Astrocyte of the cerebellum (primary cell): ENCODE measurements around the gene ZNF469.

Experiments
- DNase-seq: peaks from one replicate; pipeline ENCODE4 v3.0.0-alpha.2; 2011; ENCODE audit warnings: low read depth
- H3K4me3 ChIP-seq: 2 replicates; pipeline ENCODE4 v1.5.1; 2011; ENCODE audit warnings: mild to moderate bottlenecking, low read depth, low read length, moderate library complexity
- in situ Hi-C: cut with HindIII; loops from 2 replicates; pipeline ENCODE4 v1.10.0; 2017; ENCODE audit warnings: low sequenced_read_pairs
- TF ChIP-seq, protein P1 (sequence below): IDR thresholded peaks from 2 replicates; pipeline ENCODE4 v1.5.1; 2012; ENCODE audit warnings: low read length, low read depth, moderate library complexity, mild to moderate bottlenecking; ENCODE audit errors: missing control alignments

ZNF469 gene

DNA sequence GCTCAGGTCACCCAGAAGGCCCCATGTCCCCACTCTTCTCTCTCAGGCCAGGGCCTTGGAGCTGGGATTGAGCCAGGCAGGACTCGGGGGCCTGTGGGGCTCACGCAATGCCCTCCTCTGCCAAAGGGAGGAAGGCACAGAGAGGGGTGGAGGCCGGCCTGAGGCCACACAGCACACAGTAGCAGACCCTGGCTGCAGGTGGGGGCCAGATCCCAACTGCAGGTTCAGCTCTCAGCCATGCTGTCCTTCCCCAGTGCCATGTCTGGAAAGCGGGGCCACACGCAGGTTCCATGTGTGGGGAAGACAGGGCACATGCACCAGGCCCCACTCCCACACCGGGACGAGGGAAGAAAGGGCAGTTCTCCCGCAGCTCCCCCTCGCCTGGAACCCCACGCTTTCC is 37.0 kb downstream of the ZNF469 start:
- TF ChIP-seq, protein P1, sequence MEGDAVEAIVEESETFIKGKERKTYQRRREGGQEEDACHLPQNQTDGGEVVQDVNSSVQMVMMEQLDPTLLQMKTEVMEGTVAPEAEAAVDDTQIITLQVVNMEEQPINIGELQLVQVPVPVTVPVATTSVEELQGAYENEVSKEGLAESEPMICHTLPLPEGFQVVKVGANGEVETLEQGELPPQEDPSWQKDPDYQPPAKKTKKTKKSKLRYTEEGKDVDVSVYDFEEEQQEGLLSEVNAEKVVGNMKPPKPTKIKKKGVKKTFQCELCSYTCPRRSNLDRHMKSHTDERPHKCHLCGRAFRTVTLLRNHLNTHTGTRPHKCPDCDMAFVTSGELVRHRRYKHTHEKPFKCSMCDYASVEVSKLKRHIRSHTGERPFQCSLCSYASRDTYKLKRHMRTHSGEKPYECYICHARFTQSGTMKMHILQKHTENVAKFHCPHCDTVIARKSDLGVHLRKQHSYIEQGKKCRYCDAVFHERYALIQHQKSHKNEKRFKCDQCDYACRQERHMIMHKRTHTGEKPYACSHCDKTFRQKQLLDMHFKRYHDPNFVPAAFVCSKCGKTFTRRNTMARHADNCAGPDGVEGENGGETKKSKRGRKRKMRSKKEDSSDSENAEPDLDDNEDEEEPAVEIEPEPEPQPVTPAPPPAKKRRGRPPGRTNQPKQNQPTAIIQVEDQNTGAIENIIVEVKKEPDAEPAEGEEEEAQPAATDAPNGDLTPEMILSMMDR = no peak
- in situ Hi-C loops = no loop called here
- H3K4me3 ChIP-seq = no peak overlapping the region

DNA sequence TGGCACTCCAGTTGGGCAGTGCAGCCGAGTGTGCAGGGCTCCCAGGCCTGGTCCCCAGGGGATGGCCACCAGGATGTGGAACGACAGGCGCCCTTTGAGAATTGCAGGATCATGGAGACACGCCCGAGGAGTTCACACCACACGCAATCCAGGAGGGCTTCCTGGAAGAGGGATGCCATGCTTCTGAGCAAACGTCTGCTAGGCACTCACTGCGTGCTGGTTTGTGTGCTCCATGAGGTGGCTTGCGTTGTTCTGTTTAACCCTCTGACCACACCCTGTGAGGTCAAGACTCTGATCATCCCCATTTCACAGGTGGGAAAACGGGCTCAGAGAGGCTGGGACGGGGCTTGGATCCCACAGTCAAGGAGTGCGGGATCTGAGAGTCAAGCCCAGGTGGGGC is 37.7 kb downstream of the ZNF469 start:
- TF ChIP-seq, protein P1 = no peak
- no peak overlapping the region for H3K4me3 ChIP-seq
- no peak for DNase-seq
- in situ Hi-C loops = no loop called here

More for the DNA sequence above, 37.0 kb downstream of the ZNF469 start:
- DNase-seq = no peak

GRCh38 chr16:88421301-88421700 is 38.5 kb downstream of the ZNF469 start:
- DNase-seq = no peak
- in situ Hi-C loops = no loop called here

DNA sequence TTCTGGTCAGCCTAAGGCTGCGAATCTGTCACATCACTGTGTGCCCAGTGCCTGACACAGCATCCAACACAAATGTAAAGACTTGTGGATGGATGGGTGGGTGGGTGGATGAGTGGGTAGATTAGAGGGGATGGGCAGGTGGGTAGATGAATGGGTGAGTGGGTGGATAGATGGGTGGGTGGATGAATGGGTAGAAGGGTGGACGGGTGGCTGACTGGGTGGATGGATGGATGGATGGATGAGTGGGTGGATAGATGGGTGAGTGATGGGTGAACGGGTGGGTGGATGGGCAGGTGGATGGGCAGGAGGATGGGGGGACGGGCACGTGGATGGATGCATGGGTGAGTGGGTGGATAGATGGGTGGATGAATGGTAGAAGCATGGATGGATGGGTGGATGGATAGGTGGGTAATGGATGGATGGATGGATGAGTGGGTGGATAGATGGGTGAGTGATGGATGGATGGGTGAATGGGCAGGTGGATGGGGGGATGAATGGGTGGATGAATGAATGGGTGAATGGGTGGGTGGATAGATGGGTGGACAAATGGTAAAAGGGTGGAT is 39.2 kb downstream of the ZNF469 start:
- TF ChIP-seq, protein P1 = no peak
- no peak overlapping the region for H3K4me3 ChIP-seq
- no peak for DNase-seq
- in situ Hi-C loops = no loop called here

More at GRCh38 chr16:88421301-88421700, 38.5 kb downstream of the ZNF469 start:
- TF ChIP-seq, protein P1 = no peak
- no peak overlapping the region for H3K4me3 ChIP-seq

DNA sequence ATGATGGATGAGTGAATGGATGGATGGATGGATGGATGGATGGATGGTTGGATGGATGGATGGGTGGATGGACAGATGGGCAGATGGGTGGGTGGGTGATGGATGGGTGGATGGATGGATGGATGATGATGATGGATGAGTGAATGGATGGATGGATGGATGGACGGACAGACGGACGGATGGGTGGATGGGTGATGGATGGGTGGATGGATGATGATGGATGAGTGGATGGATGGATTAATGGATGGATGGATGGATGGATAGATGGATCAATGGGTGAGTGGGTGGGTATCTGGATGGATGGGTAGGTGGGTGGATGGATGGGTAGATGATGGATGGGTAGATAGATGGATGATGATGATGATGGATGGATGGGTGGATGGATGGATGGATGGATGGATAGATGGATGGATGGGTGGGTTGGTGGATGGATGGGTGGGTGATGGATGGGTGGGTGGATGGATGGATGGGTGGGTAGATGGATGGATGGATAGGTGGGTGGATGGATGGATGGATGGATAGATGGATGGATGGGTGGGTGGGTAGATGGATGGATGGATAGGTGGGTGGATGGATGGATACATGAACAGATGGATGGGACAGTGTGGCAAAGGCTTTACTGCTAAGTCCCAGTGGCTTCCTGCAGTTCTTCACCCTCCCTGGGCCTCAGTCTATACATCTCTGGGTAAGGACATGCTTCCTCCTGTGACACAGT is 40.1 kb downstream of the ZNF469 start:
- in situ Hi-C loops = no loop called here
- H3K4me3 ChIP-seq = no peak overlapping the region
- TF ChIP-seq, protein P1 = no peak
- DNase-seq = no peak

DNA sequence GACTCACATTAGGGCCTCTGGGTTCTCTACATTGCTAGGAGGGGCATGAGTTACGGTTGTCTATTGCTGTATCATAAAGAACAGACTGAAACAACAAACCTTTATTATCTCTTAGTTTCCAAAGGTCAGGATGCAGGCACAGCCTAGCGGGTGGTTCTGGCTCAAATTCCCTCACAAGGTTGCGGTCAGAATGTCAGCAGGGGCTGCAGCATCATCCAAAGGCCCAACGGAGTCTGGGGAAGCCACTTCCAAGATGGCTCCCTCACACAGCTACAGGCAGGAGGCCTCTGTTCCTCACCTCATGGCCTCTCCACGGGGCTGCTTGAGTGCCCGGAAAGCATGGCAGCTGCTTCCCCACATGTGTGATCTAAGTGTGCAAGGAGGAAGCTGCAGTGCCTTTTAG is 40.7 kb downstream of the ZNF469 start:
- no peak for DNase-seq
- TF ChIP-seq, protein P1 = no peak
- H3K4me3 ChIP-seq = no peak overlapping the region
- in situ Hi-C loops = no loop called here
